IMR-90 (cell line): Measurements from ENCODE around the gene IQSEC1.

ENCODE experiments used
- CTCF ChIP-seq: conservative IDR thresholded peaks from 2 replicates; pipeline ENCODE4 v1.5.1; 2012; ENCODE audit warnings: mild to moderate bottlenecking, low read depth, low read length, improper control_type of control experiment
- MXI1 ChIP-seq: IDR thresholded peaks from 2 replicates; pipeline ENCODE4 v1.6.1; 2012; ENCODE audit warnings: low read depth, mild to moderate bottlenecking, low read length, moderate library complexity, borderline replicate concordance
- POLR2A ChIP-seq: IDR thresholded peaks from 2 replicates; pipeline ENCODE4 v1.6.1; 2012; ENCODE audit warnings: mild to moderate bottlenecking, low read depth, low read length
- RAD21 ChIP-seq: IDR thresholded peaks from 2 replicates; pipeline ENCODE4 v1.6.1; 2012; ENCODE audit warnings: low read length, improper control_type of control experiment
- RCOR1 ChIP-seq: IDR thresholded peaks from 2 replicates; pipeline ENCODE4 v1.6.1; 2012; ENCODE audit warnings: mild to moderate bottlenecking, low read length, improper control_type of control experiment; ENCODE audit not compliant: insufficient replicate concordance
- SMC3 ChIP-seq: fragments of 150-350 bp; IDR thresholded peaks from 2 replicates; pipeline ENCODE4 v1.6.1; 2016; ENCODE audit warnings: low read depth, mild to moderate bottlenecking, antibody characterized with exemption, low read length, moderate library complexity
- TF ChIP-seq, protein P1 (sequence below): fragments of 150-350 bp; IDR thresholded peaks from 2 replicates; pipeline ENCODE4 v1.6.1; 2017; ENCODE audit warnings: mild to moderate bottlenecking, antibody characterized with exemption, low read length, low read depth

DNA sequence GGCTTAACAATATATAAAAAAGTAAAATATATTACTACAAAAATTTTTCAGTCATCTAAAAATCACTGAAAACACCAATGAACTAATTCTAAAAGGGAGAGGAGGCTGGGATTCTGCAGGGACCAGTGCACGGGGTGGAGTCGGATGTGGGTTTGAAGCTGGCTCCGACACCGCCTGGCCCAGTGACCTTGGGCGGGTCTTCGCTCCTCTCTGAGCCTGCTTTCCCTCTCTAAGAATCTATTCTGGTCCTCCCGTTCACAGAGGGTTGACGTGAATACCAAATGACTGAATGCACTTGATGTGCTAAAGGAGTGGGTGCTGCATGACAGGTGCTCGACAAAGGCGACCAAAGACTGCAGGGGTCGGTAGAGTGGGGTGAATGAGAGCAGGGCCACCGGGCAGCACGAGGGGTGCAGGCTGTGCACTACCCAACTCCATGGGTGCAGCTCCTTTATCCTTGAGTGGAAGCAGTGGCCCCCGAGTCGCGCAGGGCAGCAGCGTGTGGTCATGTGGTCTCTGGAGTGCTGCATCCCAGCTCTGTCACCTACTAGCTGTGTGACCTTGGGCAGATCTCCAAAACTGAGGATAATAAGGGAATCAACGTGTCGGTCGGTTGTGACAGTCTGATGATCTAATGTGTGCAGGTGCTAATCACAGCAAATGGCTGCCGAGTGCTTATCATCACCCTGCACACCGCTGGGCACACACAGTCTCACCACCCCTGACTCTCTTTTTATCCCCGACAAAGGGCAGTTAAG lies 8.6 kb upstream of the IQSEC1 start:
- no peak for TF ChIP-seq CTCF
- TF ChIP-seq RCOR1: no peak
- no peak for TF ChIP-seq SMC3
- TF ChIP-seq RAD21: no peak
- TF ChIP-seq MXI1: no peak
- TF ChIP-seq, protein P1, sequence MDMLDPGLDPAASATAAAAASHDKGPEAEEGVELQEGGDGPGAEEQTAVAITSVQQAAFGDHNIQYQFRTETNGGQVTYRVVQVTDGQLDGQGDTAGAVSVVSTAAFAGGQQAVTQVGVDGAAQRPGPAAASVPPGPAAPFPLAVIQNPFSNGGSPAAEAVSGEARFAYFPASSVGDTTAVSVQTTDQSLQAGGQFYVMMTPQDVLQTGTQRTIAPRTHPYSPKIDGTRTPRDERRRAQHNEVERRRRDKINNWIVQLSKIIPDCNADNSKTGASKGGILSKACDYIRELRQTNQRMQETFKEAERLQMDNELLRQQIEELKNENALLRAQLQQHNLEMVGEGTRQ: no peak
- TF ChIP-seq POLR2A: no peak
